ENCODE measurements around the gene OR8D4. TPM values are rescaled to one million over a fixed set of nuclear protein-coding genes. Genes with fewer than 3 reads are reported as not detected.

The OR8D4 gene
- total RNA-seq, 1 experiment from 2014 or later: not detected

DNA sequence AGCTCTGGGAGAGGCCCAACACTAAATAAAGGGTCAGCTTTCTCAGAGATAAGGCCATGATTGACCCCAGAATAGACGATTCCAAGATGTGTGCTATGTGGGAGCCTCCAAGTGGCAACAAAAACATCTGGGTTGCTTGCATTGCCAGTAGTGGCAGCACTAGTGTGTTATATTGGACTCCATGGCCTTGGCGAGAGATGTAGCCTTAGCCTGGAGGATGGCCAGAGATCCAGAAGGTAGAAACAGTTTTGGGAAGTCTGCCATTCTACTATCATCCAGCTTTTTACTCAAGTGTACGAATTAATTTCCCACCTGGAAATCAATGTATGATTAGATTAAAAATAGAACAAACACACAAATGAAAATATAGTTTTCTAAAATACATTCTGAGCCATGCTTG lies 3.0 kb downstream of the OR8D4 start:
- H3K23me2 ChIP-seq (ENCODE audit: insufficient read length, low read depth, low read length, poor library complexity, severe bottlenecking): no peaks in the 10 kb centered on the region
- Mint-ChIP-seq H3K27ac (no peak overlapping the region), H3K27me3 (ENCODE audit: low read depth) (no peaks in the 10 kb centered on the region), H3K36me3 (ENCODE audit: insufficient read depth in 1 of 3, low read depth in 3 of 3) (no peaks in the 10 kb centered on the region), H3K4me3 (no peak overlapping the region), H3K9me3 (no peaks in the 10 kb centered on the region), H3K4me1 (peaks cover 11 to 16% of the 10 kb centered on the region in 2 experiments)
- no peaks in the 10 kb centered on the region for H3K79me1 ChIP-seq (ENCODE audit: insufficient read depth, low read depth, low read length, poor library complexity, severe bottlenecking)
- no peak overlapping the region for H3K4ac ChIP-seq (ENCODE audit: low read depth, low read length)
- H2BK20ac ChIP-seq (ENCODE audit: low read depth, low read length, poor library complexity, severe bottlenecking): no peak overlapping the region
- H2AFZ ChIP-seq (ENCODE audit: low read length): no peak overlapping the region
- H3K18ac ChIP-seq (ENCODE audit: insufficient read length, low read depth, low read length): no peak overlapping the region
- no peak overlapping the region for H4K8ac ChIP-seq (replicated peaks; ENCODE audit: insufficient read length, low read depth, low read length)
- no peaks in the 10 kb centered on the region for H3K27me3 ChIP-seq (ENCODE audit: insufficient read depth, low read length)
- no peak overlapping the region for H3K9ac ChIP-seq (ENCODE audit: extremely low read depth, insufficient read length, low read length)
- H3K4me2 ChIP-seq (ENCODE audit: insufficient read depth, insufficient read length, low read length): no peak overlapping the region
- no peaks in the 10 kb centered on the region for H4K20me1 ChIP-seq (ENCODE audit: control insufficient read depth, insufficient read depth, insufficient read length)
- no peak overlapping the region for H3K14ac ChIP-seq (ENCODE audit: insufficient read depth, low read length)
- no peak overlapping the region for H2BK5ac ChIP-seq (ENCODE audit: insufficient read length, low read length)
- no peak overlapping the region for H3T11ph ChIP-seq (ENCODE audit: low read length)
- H3K79me2 ChIP-seq (ENCODE audit: insufficient read depth, low read length): no peaks in the 10 kb centered on the region
- H4K91ac ChIP-seq (ENCODE audit: insufficient read length, low read depth, low read length): no peak overlapping the region
- no peak overlapping the region for H2AK5ac ChIP-seq (ENCODE audit: insufficient read length, low read length)
- H2BK15ac ChIP-seq (ENCODE audit: low read depth, low read length): no peak overlapping the region
- H2BK120ac ChIP-seq (ENCODE audit: low read depth, low read length, poor library complexity, severe bottlenecking): no peak overlapping the region
- no peak overlapping the region for H3K23ac ChIP-seq (ENCODE audit: insufficient read length, low read depth, low read length)
- no CpG with 5 or more reads among the region's 3 CpGs for WGBS (ENCODE audit: extremely low coverage, insufficient read length, low lambda C conversion rate)
- no peak overlapping the region for H3K56ac ChIP-seq (ENCODE audit: insufficient read length, low read depth, low read length)
- TF ChIP-seq CTCF (conservative IDR thresholded peaks at IDR 0.05): no peak
- H3K4me1 ChIP-seq (ENCODE audit: insufficient read depth, low read length): no peaks in the 10 kb centered on the region; the same call in 1 of the 2 replicates
- DNase-seq: no peak
- H2BK12ac ChIP-seq (ENCODE audit: insufficient read length, low read depth, low read length): no peak overlapping the region
- no peak overlapping the region for H4K5ac ChIP-seq (ENCODE audit: insufficient read length, low read depth, low read length)
- H3K27ac ChIP-seq (ENCODE audit: insufficient read length, low read depth, low read length): no peak overlapping the region
- no peaks in the 10 kb centered on the region for H3K9me3 ChIP-seq (ENCODE audit: control insufficient read depth, low read depth, low read length)

Measured in H9 (cell line).